Testis (tissue), 2 donors: ENCODE results near the gene SIRT4.

Experiments used
- CTCF ChIP-seq, 3 experiments: fragments of 450-650 bp in 2 of 3; fragments of 200-600 bp in 1 of 3; sonication (generic) in 1 of 3; IDR thresholded peaks; one replicate each; pipeline ENCODE4 v1.5.1; 2016 to 2019; ENCODE audit warnings: antibody characterized with exemption in 3 of 3, mild to moderate bottlenecking in 2 of 3, moderate library complexity in 1 of 3
- POLR2A ChIP-seq: fragments of 450-650 bp; IDR thresholded peaks from one replicate; pipeline ENCODE4 v1.6.1; 2017; ENCODE audit warnings: antibody characterized with exemption, mild to moderate bottlenecking, moderate library complexity

DNA sequence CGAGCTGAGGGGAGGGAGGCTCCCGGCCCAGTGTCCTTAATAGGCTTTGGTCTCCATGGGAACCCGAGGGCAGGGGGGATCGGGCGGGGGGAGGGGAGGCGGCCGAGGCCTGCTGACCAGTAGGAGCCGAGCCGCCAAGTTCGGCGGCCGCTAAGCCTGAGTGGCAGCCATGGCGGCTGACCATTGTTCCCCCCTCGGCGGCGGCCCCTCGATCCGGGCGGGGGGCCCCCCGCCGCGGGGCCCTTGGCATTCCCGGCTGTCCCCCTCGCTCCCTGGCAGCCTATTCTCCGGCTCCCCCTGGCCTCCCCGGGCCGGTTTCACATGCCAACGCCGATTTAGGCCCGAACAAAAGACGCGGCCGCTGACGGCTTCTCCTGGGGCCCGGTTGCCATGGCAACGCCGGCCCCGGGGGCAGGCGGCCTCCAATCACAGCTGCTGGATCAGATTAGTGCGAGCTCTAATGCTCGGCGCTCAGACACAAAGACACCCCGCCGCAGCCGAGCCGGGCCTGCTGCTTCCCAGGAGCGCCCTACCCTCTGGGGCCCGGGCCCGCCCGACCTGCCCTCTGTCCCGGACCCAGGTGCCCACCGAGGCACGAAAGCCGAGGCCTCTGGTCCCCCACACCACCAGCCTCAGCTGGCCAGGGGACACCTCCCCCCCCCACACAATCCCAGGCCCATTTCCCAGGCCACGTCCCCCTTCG is 59.5 kb downstream of the SIRT4 start:
- no peak for TF ChIP-seq POLR2A
- no peak for TF ChIP-seq CTCF (IDR thresholded peaks at IDR 0.05)
